NB4 (cell line): Measurements from ENCODE around the gene PTRH1.

Experiments
- DNase-seq: peaks from one replicate; pipeline ENCODE4 v3.0.0; 2010; ENCODE audit warnings: low read depth
- H3K4me3 ChIP-seq: one replicate; pipeline ENCODE4 v1.5.1; 2011; ENCODE audit warnings: mild to moderate bottlenecking, low read depth, low read length, moderate library complexity
- MYC ChIP-seq: IDR thresholded peaks from 2 replicates; pipeline ENCODE4 v1.6.1; 2011; ENCODE audit warnings: low read depth, low read length
- POLR2A ChIP-seq: IDR thresholded peaks from 2 replicates; pipeline ENCODE4 v1.6.1; 2011; ENCODE audit warnings: mild to moderate bottlenecking; ENCODE audit not compliant: insufficient read length; ENCODE audit errors: extremely low read depth
- TF ChIP-seq, protein P1 (sequence below): IDR thresholded peaks from one replicate; pipeline ENCODE4 v1.5.1; 2012; ENCODE audit warnings: low read depth, low read length
- TF ChIP-seq, protein P2 (sequence below): IDR thresholded peaks from 2 replicates; pipeline ENCODE4 v1.6.1; 2011; ENCODE audit warnings: low read depth, low read length

Gene PTRH1

DNA sequence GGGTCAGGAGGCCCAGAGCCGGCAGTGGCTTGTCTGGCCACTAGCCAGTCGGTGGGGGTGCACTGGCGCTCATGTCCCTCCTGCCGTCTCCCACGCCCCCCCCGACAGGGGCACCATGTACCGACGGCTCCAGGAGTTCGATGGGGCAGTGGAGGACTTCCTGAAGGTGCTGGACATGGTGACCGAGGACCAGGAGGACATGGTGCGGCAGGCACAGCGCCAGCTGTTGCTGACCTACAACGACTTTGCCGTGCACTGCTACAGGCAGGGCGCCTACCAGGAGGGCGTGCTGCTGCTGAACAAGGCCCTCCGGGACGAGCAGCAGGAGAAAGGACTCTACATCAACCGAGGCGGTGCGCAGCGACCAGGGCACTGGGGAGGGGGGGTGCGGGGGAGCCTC lies 8.5 kb upstream of the PTRH1 start:
- TF ChIP-seq, protein P1, sequence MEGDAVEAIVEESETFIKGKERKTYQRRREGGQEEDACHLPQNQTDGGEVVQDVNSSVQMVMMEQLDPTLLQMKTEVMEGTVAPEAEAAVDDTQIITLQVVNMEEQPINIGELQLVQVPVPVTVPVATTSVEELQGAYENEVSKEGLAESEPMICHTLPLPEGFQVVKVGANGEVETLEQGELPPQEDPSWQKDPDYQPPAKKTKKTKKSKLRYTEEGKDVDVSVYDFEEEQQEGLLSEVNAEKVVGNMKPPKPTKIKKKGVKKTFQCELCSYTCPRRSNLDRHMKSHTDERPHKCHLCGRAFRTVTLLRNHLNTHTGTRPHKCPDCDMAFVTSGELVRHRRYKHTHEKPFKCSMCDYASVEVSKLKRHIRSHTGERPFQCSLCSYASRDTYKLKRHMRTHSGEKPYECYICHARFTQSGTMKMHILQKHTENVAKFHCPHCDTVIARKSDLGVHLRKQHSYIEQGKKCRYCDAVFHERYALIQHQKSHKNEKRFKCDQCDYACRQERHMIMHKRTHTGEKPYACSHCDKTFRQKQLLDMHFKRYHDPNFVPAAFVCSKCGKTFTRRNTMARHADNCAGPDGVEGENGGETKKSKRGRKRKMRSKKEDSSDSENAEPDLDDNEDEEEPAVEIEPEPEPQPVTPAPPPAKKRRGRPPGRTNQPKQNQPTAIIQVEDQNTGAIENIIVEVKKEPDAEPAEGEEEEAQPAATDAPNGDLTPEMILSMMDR = no peak
- TF ChIP-seq POLR2A (no peak), MYC (no peak)
- TF ChIP-seq, protein P2, sequence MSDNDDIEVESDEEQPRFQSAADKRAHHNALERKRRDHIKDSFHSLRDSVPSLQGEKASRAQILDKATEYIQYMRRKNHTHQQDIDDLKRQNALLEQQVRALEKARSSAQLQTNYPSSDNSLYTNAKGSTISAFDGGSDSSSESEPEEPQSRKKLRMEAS = no peak
- H3K4me3 ChIP-seq = no peak overlapping the region
- DNase-seq = no peak

DNA sequence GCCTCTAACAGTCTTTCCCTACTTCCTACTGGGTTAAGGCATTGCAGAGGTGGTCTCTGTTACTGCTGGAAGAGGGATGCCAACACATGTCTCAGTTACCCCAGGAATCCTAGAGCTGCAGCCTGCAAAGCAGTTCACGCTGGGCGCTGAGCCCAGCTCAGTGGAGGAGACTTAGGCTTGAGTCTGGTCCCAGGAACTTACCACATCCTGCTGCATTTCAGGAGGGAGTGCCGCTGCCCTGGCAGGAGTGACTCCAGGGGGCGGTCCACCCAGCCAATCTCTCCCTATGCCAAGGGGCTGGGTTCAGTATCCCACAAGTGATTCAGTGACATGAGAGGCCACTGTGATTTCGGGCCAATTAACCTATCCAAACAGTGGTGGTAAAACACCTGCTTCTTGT lies 8.0 kb upstream of the PTRH1 start:
- DNase-seq = no peak
- TF ChIP-seq, protein P1 = no peak
- no peak for TF ChIP-seq MYC
- TF ChIP-seq, protein P2 = no peak
- no peak for TF ChIP-seq POLR2A
- no peak overlapping the region for H3K4me3 ChIP-seq

DNA sequence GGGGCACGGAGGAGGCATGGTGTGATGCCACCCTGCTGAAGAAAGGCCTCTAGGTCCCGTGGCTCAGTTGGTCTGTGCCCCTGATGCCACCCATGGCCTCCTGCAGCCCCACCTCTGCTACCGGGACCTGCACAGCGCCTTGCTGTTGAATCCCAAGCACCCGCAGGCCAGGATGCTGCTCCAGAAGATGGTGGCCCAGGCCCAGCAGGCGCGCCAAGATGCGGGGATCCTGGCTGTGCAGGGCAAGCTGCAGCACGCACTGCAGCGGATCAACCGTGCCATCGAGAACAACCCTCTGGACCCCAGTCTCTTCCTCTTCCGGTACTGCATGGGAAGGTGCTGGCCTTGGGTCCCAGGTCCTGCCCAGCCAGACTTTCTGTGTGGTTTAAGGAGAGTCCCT lies 7.5 kb upstream of the PTRH1 start:
- no peak overlapping the region for H3K4me3 ChIP-seq

DNA sequence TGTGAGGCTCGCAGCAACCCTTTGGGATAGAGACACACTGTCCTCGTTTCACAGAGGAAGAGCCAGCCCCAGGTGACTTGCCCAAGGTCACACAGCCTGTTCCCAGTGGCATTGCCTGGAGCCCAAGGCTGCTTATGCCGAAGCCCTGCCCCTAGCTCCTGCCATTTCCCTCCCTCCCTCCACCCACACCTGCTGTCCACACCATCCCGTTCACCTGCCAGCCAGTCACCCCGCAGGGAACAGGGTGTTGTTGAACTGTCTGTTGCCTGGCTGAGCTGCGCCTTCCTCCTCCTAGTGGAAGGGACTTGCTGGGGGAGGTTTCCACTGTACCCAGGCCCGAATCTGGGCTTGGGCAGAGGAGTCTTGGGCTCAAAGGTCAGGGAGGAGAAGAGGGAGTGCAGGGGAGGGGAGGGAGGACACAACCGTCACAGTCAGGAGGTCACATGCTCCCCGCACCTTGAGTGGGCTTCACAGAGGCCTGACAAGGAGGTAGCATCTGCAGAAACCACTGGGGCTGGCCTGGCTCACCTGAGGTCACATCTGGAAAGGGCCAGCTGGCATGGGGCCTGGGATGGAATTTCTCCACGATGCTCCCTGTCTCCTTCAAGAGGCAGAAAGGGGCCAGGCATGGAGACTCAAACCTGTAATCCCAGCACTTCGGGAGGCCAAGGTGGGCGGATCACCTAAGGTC lies 6.7 kb upstream of the PTRH1 start:
- TF ChIP-seq, protein P2 = no peak
- TF ChIP-seq MYC (no peak), POLR2A (no peak)
- TF ChIP-seq, protein P1 = no peak
- H3K4me3 ChIP-seq = no peak overlapping the region
- DNase-seq = no peak

More for the DNA sequence above, 7.5 kb upstream of the PTRH1 start:
- DNase-seq = no peak
- TF ChIP-seq, protein P1 = no peak

DNA sequence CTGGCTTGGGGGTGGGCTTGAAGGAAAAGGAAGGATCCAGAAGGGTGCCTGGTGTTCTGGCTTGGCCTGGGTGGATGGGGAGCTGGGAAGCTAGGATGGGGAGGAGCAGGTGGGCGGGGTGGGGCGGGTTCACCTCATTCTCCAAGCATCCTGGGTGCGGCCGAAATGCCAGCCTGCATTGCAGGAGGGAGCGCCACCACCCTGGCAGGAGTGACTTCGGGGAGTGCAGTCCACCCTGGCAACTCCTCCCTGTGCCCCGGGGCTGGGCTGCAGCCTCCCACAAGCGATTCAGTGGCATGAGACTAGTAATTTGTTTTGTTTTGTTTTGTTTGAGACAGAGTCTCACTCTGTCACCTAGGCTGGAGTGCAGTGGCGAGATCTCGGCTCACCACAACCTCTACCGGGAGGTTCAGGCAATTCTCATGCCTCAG lies 5.9 kb upstream of the PTRH1 start:
- TF ChIP-seq MYC (no peak), POLR2A (no peak)
- TF ChIP-seq, protein P1 = no peak
- TF ChIP-seq, protein P2 = no peak
- no peak overlapping the region for H3K4me3 ChIP-seq
- no peak for DNase-seq

DNA sequence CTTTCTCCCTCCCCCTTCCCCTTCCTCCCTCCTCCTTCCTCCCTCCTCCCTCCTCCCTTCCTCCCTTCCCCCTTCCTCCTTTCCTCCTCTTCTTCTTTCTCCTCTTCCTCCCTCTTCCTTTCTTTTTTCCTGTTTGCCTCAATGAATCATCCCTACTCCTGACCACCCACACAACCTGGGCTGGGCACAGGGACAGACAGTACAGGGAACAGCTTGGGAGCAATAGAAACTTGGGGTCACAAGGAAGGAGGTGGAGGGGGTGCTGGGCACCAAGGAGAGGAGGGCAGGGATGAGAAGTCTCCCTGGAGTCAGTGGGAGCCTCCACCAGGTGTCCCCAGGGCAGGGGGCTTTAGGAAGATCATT lies 5.4 kb upstream of the PTRH1 start:
- H3K4me3 ChIP-seq = no peak overlapping the region
- TF ChIP-seq, protein P1 = no peak
- DNase-seq = no peak
